ENCODE measurements around the gene RNASE12.

The RNASE12 gene

GRCh38 chr14:20556500-20557211 is 34.5 kb downstream of the RNASE12 start:
- H3K4me3 ChIP-seq (ENCODE audit: low read depth, low read length), result no peak overlapping the region
- TF ChIP-seq CTCF (IDR thresholded peaks at IDR 0.05; ENCODE audit: borderline replicate concordance, insufficient read depth, low read depth, low read length), result no peak

GRCh38 chr14:20555845-20556244 is 35.3 kb downstream of the RNASE12 start:
- H3K4me3 ChIP-seq (ENCODE audit: low read depth, low read length), result no peak overlapping the region
- TF ChIP-seq CTCF (IDR thresholded peaks at IDR 0.05; ENCODE audit: borderline replicate concordance, insufficient read depth, low read depth, low read length), result no peak

- TF ChIP-seq CTCF (IDR thresholded peaks at IDR 0.05; ENCODE audit: borderline replicate concordance, insufficient read depth, low read depth, low read length), result no peak
- no peak overlapping the region for H3K4me3 ChIP-seq (ENCODE audit: low read depth, low read length)
Measured at GRCh38 chr14:20553024-20553423, 38.2 kb downstream of the RNASE12 start.

- TF ChIP-seq CTCF (IDR thresholded peaks at IDR 0.05; ENCODE audit: borderline replicate concordance, insufficient read depth, low read depth, low read length), result no peak
- H3K4me3 ChIP-seq (ENCODE audit: low read depth, low read length), result no peak overlapping the region
Measured at GRCh38 chr14:20551606-20552005, 39.6 kb downstream of the RNASE12 start.

- TF ChIP-seq CTCF (IDR thresholded peaks at IDR 0.05; ENCODE audit: borderline replicate concordance, insufficient read depth, low read depth, low read length), result no peak
- no peak overlapping the region for H3K4me3 ChIP-seq (ENCODE audit: low read depth, low read length)
Measured at GRCh38 chr14:20550926-20551325, 40.2 kb downstream of the RNASE12 start.

- TF ChIP-seq CTCF (IDR thresholded peaks at IDR 0.05; ENCODE audit: borderline replicate concordance, insufficient read depth, low read depth, low read length), result no peak
- H3K4me3 ChIP-seq (ENCODE audit: low read depth, low read length), result no peak overlapping the region
Measured at GRCh38 chr14:20548414-20549158, 42.6 kb downstream of the RNASE12 start.

GRCh38 chr14:20546877-20547276 is 44.3 kb downstream of the RNASE12 start:
- no peak for TF ChIP-seq CTCF (IDR thresholded peaks at IDR 0.05; ENCODE audit: borderline replicate concordance, insufficient read depth, low read depth, low read length)
- H3K4me3 ChIP-seq (ENCODE audit: low read depth, low read length), result no peak overlapping the region

Data from GM12875 (cell line).